HEK293T (cell line): Measurements from ENCODE around the gene FKBP9.

Source experiments
- CTCF ChIA-PET: fragments of 350-600 bp; formaldehyde crosslinking; extraction: SDS; loops from one replicate; lab custom pipeline; 2021; ENCODE audit warnings: antibody characterized with exemption, inconsistent platforms; lab: Yijun Ruan, JAX
- POLR2A ChIA-PET: fragments of 350-600 bp; formaldehyde crosslinking; extraction: SDS; loops from one replicate; lab custom pipeline; 2020; ENCODE audit warnings: antibody characterized with exemption, inconsistent platforms; lab: Yijun Ruan, JAX
- DNase-seq: peaks from one replicate; pipeline ENCODE4 v3.0.0; 2012; ENCODE audit warnings: mixed read lengths; ENCODE audit errors: extremely low spot score
- ARNT ChIP-seq: fragments of 450-650 bp; IDR thresholded peaks from 2 replicates; pipeline ENCODE4 v1.6.1; 2017; ENCODE audit warnings: mild to moderate bottlenecking
- BHLHE40 ChIP-seq: fragments of 450-650 bp; IDR thresholded peaks from 2 replicates; pipeline ENCODE4 v1.6.1; 2016; ENCODE audit warnings: mild to moderate bottlenecking, moderate library complexity, borderline replicate concordance
- CTBP1 ChIP-seq: fragments of 450-650 bp; IDR thresholded peaks from 2 replicates; pipeline ENCODE4 v1.6.1; 2016; ENCODE audit warnings: borderline replicate concordance
- ELF4 ChIP-seq: fragments of 450-650 bp; IDR thresholded peaks from 2 replicates; pipeline ENCODE4 v1.6.1; 2017; ENCODE audit warnings: antibody characterized with exemption
- FOXA1 ChIP-seq: fragments of 450-650 bp; IDR thresholded peaks from 2 replicates; pipeline ENCODE4 v1.6.1; 2016; ENCODE audit warnings: mild to moderate bottlenecking
- FOXK2 ChIP-seq: fragments of 450-650 bp; IDR thresholded peaks from 2 replicates; pipeline ENCODE4 v1.6.1; 2016; ENCODE audit warnings: mild to moderate bottlenecking
- FOXM1 ChIP-seq: fragments of 450-650 bp; IDR thresholded peaks from 2 replicates; pipeline ENCODE4 v1.6.1; 2017; ENCODE audit warnings: mild to moderate bottlenecking, borderline replicate concordance
- HDGF ChIP-seq: fragments of 450-650 bp; IDR thresholded peaks from 2 replicates; pipeline ENCODE4 v1.6.1; 2017; ENCODE audit warnings: antibody characterized with exemption, borderline replicate concordance
- L3MBTL2 ChIP-seq: fragments of 450-650 bp; conservative IDR thresholded peaks from 2 replicates; pipeline ENCODE4 v1.6.1; 2016; ENCODE audit warnings: mild to moderate bottlenecking
- LEF1 ChIP-seq: fragments of 450-650 bp; IDR thresholded peaks from 2 replicates; pipeline ENCODE4 v1.6.1; 2017; ENCODE audit warnings: mild to moderate bottlenecking, borderline replicate concordance
- NFRKB ChIP-seq: fragments of 450-650 bp; IDR thresholded peaks from 2 replicates; pipeline ENCODE4 v1.6.1; 2016; ENCODE audit warnings: mild to moderate bottlenecking, moderate library complexity
- SP1 ChIP-seq: fragments of 450-650 bp; IDR thresholded peaks from 2 replicates; pipeline ENCODE4 v1.6.1; 2017
- SUZ12 ChIP-seq: fragments of 450-650 bp; IDR thresholded peaks from 2 replicates; pipeline ENCODE4 v1.6.1; 2016; ENCODE audit warnings: mild to moderate bottlenecking
- TARDBP ChIP-seq: fragments of 450-650 bp; IDR thresholded peaks from 2 replicates; pipeline ENCODE4 v1.6.1; 2016
- ZNF384 ChIP-seq: fragments of 450-650 bp; IDR thresholded peaks from 2 replicates; pipeline ENCODE4 v1.6.1; 2016
- TF ChIP-seq, protein P1 (sequence below): fragments of 450-650 bp; IDR thresholded peaks from 2 replicates; pipeline ENCODE4 v1.6.1; 2016

Gene FKBP9

DNA sequence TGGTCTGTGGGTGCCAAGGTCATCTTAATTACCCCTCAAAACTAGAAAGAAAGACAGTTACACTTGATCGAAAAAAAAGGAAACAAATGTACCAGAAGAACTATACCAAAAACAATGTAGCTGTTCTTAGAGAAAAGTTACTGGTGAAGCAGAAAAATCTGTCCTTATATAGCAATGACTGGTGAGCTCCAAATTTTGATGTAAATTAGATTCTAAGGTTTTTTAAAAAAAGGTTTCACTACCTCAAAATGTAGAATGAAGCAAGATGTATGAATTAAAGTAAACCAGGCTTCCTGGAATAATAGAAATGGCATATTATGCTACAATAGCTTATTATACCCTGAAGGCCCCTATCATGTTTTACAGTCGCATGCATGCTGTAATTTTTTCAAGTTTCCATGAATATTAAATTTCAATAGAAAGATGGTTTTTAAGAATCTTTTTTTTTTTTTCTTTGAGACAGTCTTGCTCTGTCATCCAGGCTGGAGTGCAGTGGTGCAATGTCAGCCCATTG is 28.4 kb upstream of the FKBP9 start:
- POLR2A ChIA-PET = no interaction called here
- DNase-seq = no peak
- TF ChIP-seq FOXA1 = no peak
- TF ChIP-seq, protein P1, sequence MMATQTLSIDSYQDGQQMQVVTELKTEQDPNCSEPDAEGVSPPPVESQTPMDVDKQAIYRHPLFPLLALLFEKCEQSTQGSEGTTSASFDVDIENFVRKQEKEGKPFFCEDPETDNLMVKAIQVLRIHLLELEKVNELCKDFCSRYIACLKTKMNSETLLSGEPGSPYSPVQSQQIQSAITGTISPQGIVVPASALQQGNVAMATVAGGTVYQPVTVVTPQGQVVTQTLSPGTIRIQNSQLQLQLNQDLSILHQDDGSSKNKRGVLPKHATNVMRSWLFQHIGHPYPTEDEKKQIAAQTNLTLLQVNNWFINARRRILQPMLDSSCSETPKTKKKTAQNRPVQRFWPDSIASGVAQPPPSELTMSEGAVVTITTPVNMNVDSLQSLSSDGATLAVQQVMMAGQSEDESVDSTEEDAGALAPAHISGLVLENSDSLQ = no peak
- no peak for TF ChIP-seq LEF1
- no peak for TF ChIP-seq NFRKB
- no peak for TF ChIP-seq HDGF
- CTCF ChIA-PET = interaction anchor here (0.8 kb wide), 1 partner anchor 14 kb away, joined by 7 read pairs; no protein-coding TSS in a partner anchor

DNA sequence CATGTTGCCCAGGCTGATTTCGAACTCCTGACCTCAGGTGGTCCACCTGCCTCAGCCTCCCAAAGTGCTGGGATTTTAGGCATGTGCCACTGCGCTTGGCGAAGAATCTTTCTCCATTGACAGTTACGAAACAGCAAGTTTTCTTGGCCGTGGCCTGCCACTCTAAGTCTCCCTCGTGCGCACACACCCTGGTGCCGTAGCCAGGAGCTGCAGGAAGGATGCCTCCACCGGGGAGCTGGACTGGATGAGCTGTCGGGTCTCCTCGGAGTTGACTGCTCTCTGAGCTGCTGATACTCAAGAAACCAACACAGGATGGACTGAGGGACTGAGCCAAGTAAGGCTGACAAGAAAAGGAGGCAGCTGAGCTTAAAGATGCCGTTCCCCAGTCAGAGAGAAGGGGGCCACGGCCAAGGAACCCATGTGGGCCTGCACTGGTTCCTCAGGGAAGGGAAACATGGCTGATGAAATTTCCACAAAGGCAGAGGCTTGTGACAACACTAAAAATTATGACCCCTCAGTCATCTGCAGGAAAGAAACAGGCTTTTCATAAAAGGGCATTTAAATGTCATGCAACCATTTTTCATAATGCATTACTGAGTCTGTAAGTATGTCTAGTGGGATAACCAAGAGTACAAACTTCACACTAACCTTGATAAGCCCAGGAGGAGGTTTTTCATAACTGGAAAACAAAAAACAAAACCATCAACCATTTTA is 27.7 kb upstream of the FKBP9 start:
- no peak for TF ChIP-seq ELF4
- no peak for TF ChIP-seq SP1
- TF ChIP-seq FOXA1 = no peak
- no peak for TF ChIP-seq ARNT
- no peak for TF ChIP-seq HDGF
- TF ChIP-seq, protein P1 = no peak
- no peak for TF ChIP-seq NFRKB
- TF ChIP-seq L3MBTL2 = no peak
- TF ChIP-seq FOXM1 = no peak
- no peak for TF ChIP-seq BHLHE40
- no peak for TF ChIP-seq CTBP1
- no peak for TF ChIP-seq SUZ12
- TF ChIP-seq LEF1 = no peak
- no peak for TF ChIP-seq TARDBP
- TF ChIP-seq ZNF384 = no peak
- POLR2A ChIA-PET = no interaction called here
- DNase-seq = no peak
- CTCF ChIA-PET = no interaction called here

DNA sequence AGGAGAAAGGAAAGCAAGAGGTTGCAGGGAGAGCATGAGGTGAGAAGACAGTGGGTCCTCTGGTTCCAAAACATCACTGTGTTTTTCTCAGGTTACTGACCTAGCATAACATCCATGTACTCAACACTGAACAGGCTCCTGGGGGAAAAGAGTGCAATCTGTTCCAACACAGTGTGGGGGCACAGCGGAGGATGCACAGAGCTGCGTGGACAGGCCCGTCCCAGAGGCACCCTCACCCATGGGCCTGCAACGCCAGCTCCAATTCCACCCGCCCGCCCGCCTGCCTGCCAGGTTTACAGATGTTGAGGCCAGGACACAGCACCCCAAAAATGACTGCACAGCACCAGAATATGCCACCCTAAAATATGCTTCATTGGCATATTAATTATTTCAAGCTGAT is 26.9 kb upstream of the FKBP9 start:
- POLR2A ChIA-PET = no interaction called here
- CTCF ChIA-PET = no interaction called here
- no peak for DNase-seq
- TF ChIP-seq ARNT (no peak), FOXM1 (no peak), FOXK2 (no peak), SP1 (no peak), HDGF (no peak), FOXA1 (no peak), SUZ12 (no peak), L3MBTL2 (no peak), NFRKB (no peak)
- TF ChIP-seq, protein P1 = no peak

DNA sequence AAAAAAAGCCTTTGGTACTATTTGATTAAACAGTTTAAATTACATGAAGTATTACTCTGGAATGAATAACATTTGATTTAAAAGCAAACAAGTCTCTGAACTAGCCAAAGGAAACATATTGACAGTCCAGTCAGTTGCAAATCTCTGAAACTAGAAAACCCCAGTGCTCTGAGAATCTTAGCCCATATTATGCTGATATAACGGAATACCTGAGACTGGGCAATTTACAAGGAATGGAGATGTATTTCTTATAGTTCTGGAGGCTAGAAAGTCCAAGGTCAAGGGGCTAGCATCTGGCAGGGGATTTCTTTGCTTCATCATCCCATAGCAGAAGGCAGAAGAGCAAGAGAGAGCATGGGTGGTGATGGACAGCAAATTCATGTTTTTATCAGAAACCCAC is 21.7 kb upstream of the FKBP9 start:
- ChIA-PET POLR2A (no interaction called here), CTCF (no interaction called here)
- no peak for DNase-seq
- no peak for TF ChIP-seq ARNT

DNA sequence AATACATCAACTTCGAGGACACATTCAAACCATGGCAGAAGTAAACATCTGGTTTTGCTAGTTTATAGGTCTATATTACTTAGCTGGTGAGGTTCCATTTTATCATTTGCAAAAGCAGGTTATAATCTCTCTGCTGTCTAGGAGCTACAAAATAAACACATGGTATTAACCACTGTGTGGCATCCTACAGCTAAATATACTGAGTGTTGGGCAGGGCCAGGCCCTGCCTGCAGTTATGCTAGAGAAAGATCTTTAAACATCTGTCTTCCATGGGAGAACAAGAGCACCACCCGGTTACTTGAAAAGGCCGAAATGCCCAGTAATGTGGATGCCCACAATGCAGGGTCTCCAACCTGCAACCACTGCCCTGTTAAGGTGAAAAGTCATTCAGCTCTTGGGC is 20.6 kb upstream of the FKBP9 start:
- ChIA-PET CTCF (interaction anchor here (0.7 to 0.9 kb wide), 2 partner anchors 90 to 171 kb away, joined by 3 read pairs; no protein-coding TSS in a partner anchor), POLR2A (no interaction called here)
- TF ChIP-seq ARNT = no peak
- TF ChIP-seq ZNF384 = no peak
- TF ChIP-seq, protein P1 = no peak
- no peak for TF ChIP-seq ELF4
- TF ChIP-seq TARDBP = no peak
- TF ChIP-seq HDGF = no peak
- TF ChIP-seq FOXM1 = no peak
- no peak for TF ChIP-seq SUZ12
- no peak for TF ChIP-seq L3MBTL2
- no peak for TF ChIP-seq NFRKB
- no peak for TF ChIP-seq LEF1
- no peak for TF ChIP-seq CTBP1
- no peak for TF ChIP-seq FOXA1
- TF ChIP-seq SP1 = no peak
- no peak for TF ChIP-seq BHLHE40
- no peak for TF ChIP-seq FOXK2
- no peak for DNase-seq
